Activated B cell treated with CpG ODN at 0.5 μM for 24 hours (primary cell): Measurements from ENCODE around the gene SLC38A11. TPM values are rescaled to one million over a fixed set of nuclear protein-coding genes. Genes with fewer than 3 reads are reported as not detected.

Experiments used
- ATAC-seq: fragments of 200-7000 bp; cut with Tn5 transposase; one replicate; pipeline ENCODE4 v1.10.0; 2021; ENCODE audit warnings: low read depth, mild to moderate bottlenecking, moderate library complexity
- CTCF ChIA-PET: fragments of 350-600 bp; sonication (Branson Sonifier 250); formaldehyde crosslinking; loops from one replicate; lab custom pipeline; 2021; ENCODE audit warnings: antibody characterized with exemption; lab: Charles Lee
- POLR2A ChIA-PET: fragments of 350-600 bp; sonication (Branson Sonifier 250); formaldehyde crosslinking; loops from one replicate; lab custom pipeline; 2021; ENCODE audit warnings: antibody characterized with exemption; lab: Charles Lee
- DNase-seq: peaks from one replicate; pipeline ENCODE4 v3.0.0; 2022
- H3K27ac Mint-ChIP-seq: one replicate; pipeline ENCODE4 v1.8.0; 2020; ENCODE audit warnings: mixed read lengths
- H3K27me3 Mint-ChIP-seq: one replicate; pipeline ENCODE4 v1.8.0; 2021; ENCODE audit warnings: mixed read lengths
- H3K36me3 Mint-ChIP-seq: one replicate; pipeline ENCODE4 v1.8.0; 2021; ENCODE audit warnings: low read depth, mixed read lengths
- H3K4me1 Mint-ChIP-seq: one replicate; pipeline ENCODE4 v1.8.0; 2021; ENCODE audit warnings: mixed read lengths
- H3K4me3 Mint-ChIP-seq: one replicate; pipeline ENCODE4 v1.8.0; 2020; ENCODE audit warnings: mild to moderate bottlenecking, mixed read lengths
- H3K9me3 Mint-ChIP-seq: one replicate; pipeline ENCODE4 v1.8.0; 2020; ENCODE audit warnings: mixed read lengths
- intact Hi-C: fragments of 100-400 bp; cut with micrococcal nuclease; formaldehyde crosslinking; loops from one replicate; pipeline ENCODE4 v1.15.1; 2024
- total RNA-seq: library from RNA; stranded (reverse); gene quantifications from 2 replicates; pipeline ENCODE4 v1.2.3, GENCODE V29; 2022
- TF ChIP-seq, protein P1 (sequence below): fragments of 200-600 bp; IDR thresholded peaks from one replicate; pipeline ENCODE4 v1.8.0; 2022; ENCODE audit warnings: antibody characterized with exemption, mild to moderate bottlenecking

SLC38A11 gene
- total RNA-seq, 1 donor from 2014 or later: 2.6 TPM

DNA sequence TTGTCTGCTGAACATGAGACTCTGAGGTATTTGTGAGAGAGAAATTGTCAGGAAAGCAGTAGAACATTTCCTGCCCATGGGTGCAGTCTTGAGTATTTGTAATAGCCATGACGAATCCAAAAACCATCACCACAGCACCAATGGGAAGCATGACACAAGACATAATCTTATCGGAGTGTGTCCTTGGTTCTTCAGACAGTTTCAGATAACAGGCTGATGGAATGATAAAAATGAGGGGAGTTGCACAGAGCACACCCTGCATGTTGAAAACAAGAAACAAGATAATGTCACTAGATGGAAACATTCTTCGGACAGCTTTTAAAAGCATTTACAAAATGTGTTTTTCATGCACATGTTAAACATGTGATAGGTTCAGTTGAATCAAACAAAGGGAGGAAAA, 56.9 kb downstream of the SLC38A11 start:
- ChIA-PET POLR2A (interaction anchor here (0.6 kb wide), 1 partner anchor 28 kb away, joined by 4 read pairs; no protein-coding TSS in a partner anchor), CTCF (interaction anchor here (1.4 kb wide), 1 partner anchor 57 kb away, joined by 3 read pairs; the partner anchor contains the start of gene COBLL1)
- intact Hi-C loops: no loop called here
- Mint-ChIP-seq H3K27me3 (no peaks in the 10 kb centered on the region), H3K4me1 (peaks cover 19% of the 10 kb centered on the region), H3K9me3 (peaks cover 2% of the 10 kb centered on the region), H3K36me3 (no peaks in the 10 kb centered on the region), H3K27ac (no peak overlapping the region), H3K4me3 (no peak overlapping the region)
- DNase-seq (no peak), ATAC-seq (no peak)
- TF ChIP-seq, protein P1, sequence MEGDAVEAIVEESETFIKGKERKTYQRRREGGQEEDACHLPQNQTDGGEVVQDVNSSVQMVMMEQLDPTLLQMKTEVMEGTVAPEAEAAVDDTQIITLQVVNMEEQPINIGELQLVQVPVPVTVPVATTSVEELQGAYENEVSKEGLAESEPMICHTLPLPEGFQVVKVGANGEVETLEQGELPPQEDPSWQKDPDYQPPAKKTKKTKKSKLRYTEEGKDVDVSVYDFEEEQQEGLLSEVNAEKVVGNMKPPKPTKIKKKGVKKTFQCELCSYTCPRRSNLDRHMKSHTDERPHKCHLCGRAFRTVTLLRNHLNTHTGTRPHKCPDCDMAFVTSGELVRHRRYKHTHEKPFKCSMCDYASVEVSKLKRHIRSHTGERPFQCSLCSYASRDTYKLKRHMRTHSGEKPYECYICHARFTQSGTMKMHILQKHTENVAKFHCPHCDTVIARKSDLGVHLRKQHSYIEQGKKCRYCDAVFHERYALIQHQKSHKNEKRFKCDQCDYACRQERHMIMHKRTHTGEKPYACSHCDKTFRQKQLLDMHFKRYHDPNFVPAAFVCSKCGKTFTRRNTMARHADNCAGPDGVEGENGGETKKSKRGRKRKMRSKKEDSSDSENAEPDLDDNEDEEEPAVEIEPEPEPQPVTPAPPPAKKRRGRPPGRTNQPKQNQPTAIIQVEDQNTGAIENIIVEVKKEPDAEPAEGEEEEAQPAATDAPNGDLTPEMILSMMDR: no peak

DNA sequence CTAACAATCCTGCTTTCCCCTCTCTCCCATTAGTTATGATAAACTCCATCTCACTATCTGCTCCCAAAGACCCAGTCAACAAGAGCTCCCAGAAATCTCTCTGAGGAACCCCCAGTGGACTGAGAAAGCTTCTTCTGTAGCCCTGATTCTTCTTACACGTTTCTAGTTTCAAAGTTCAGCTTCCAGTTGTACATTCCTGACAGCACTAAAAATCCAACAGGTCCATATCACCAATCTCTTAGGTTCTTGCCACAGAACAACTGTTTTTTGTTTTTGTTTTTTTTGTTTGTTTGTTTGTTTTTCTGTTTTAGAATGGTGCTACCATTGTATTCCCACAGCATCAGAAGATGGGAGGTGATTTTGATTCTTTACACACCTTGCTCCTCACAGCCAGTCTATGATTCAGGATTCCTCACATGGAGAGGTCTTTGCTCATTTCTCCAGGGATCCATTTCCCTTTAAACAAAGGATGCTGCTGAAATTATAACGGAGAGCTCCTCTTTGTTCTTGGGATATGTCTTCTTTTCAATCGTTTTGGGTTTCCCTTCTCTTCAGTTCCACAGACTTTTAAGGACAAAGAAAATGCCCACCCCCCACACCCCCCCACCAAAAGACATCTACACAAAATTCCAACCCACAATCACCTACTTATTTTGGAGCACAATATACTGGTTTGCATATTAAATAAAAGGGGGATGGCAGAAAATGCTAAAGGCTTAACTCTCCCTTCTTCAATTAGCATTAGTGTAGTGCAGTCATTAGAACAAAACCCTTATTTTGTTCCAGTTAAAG, 57.7 kb downstream of the SLC38A11 start:
- intact Hi-C loops: loop anchor here (2.0 kb wide), 3 partner anchors 15 to 57 kb away; partner anchors contain the start of gene COBLL1
- Mint-ChIP-seq H3K4me1 (peaks cover 19% of the 10 kb centered on the region), H3K9me3 (peaks cover 2% of the 10 kb centered on the region), H3K36me3 (no peaks in the 10 kb centered on the region), H3K27ac (no peak overlapping the region), H3K27me3 (no peaks in the 10 kb centered on the region), H3K4me3 (no peak overlapping the region)
- POLR2A ChIA-PET: interaction anchor here (1.1 to 1.4 kb wide), 2 partner anchors 13 to 55 kb away, joined by 6 read pairs; partner anchors contain the start of gene COBLL1
- TF ChIP-seq, protein P1: no peak
- CTCF ChIA-PET: interaction anchor here (1.3 to 1.5 kb wide), 2 partner anchors 15 kb away, joined by 3 read pairs; no protein-coding TSS in a partner anchor
- ATAC-seq (no peak), DNase-seq (no peak)

DNA sequence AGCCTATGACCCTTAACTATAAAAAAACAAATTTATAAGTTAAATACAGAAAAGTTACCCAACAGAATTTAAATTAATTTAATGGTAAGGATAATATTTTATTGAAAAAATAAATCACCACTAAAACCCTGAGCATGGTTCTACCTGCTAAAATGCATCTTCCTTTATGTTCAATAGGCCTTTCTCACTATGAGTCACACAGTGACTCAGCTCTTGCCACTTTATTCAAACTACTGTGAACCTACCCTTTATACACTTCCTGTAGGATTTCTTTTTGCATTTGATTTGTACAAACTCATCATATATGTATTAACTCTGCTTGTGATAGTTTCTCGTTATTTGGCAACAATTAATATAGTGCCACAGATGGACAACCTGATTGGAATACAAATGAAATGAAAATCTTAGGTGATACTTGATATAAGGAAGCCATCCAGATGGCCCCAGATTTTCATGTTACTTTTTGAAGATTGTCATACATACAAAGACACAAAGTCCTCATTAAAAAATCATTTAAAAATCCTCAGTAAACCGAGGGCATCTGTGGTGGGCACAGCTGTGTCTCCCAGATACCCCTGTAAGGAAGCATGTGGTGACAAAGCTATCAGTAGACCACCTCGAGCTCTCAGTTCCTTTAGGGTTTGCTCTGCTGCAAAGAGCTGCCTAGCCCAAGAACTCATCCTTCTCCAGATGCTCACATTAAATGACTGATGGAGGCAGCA, 58.5 kb downstream of the SLC38A11 start:
- intact Hi-C loops: loop anchor here (1.0 to 2.0 kb wide), 5 partner anchors 14 to 135 kb away; partner anchors contain the start of gene COBLL1
- ChIA-PET POLR2A (interaction anchor here (0.5 to 1.4 kb wide), 4 partner anchors 13 to 97 kb away, joined by 3 to 6 read pairs (median 4); partner anchors contain the start of gene COBLL1), CTCF (interaction anchor here (1.3 to 1.5 kb wide), 2 partner anchors 14 to 16 kb away, joined by 3 read pairs; no protein-coding TSS in a partner anchor)
- H3K9me3 Mint-ChIP-seq: peaks cover 2% of the 10 kb centered on the region
- peaks cover 19% of the 10 kb centered on the region for H3K4me1 Mint-ChIP-seq
- H3K27me3 Mint-ChIP-seq: no peaks in the 10 kb centered on the region
- H3K36me3 Mint-ChIP-seq: no peaks in the 10 kb centered on the region
- H3K4me3 Mint-ChIP-seq: no peak overlapping the region
- H3K27ac Mint-ChIP-seq: peak overlapping the region; percentile 68
- TF ChIP-seq, protein P1: no peak
- ATAC-seq (peak; percentile 97), DNase-seq (no peak)

DNA sequence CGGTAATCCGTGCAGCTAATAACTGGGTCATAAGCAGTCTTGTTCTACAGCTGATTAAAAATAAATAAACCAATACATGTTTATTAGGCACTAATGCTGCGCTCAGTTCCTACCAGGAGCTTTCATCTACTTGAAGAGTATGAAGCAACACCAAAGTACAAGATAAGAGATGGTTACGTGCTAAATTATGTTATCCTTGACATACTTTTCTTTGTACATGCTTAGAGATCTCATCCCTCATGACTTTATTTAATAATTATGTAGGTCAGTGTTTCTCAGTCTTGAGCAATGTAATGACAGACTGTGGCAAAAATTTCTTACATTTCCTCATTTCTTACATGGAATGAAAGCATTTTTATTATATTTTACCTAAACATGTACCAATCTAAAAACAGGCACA, 59.1 kb downstream of the SLC38A11 start:
- no peak for DNase-seq
- Mint-ChIP-seq H3K27me3 (no peaks in the 10 kb centered on the region), H3K4me1 (peaks cover 19% of the 10 kb centered on the region), H3K27ac (no peak overlapping the region), H3K9me3 (peaks cover 2% of the 10 kb centered on the region), H3K4me3 (no peak overlapping the region), H3K36me3 (no peaks in the 10 kb centered on the region)
- no peak for ATAC-seq
- CTCF ChIA-PET: no interaction called here
- POLR2A ChIA-PET: interaction anchor here (0.5 to 1.4 kb wide), 3 partner anchors 33 to 96 kb away, joined by 3 to 6 read pairs (median 3); partner anchors contain the start of gene COBLL1
- TF ChIP-seq, protein P1: no peak
- intact Hi-C loops: loop anchor here (1.0 to 2.0 kb wide), 5 partner anchors 13 to 135 kb away; partner anchors contain the start of gene COBLL1
